GM03348 (cell line): ENCODE data around the gene SCAMP4.

Experiments
- DNase-seq: peaks from one replicate; pipeline ENCODE4 v3.0.0; 2012; ENCODE audit warnings: low spot score

SCAMP4 gene

DNA sequence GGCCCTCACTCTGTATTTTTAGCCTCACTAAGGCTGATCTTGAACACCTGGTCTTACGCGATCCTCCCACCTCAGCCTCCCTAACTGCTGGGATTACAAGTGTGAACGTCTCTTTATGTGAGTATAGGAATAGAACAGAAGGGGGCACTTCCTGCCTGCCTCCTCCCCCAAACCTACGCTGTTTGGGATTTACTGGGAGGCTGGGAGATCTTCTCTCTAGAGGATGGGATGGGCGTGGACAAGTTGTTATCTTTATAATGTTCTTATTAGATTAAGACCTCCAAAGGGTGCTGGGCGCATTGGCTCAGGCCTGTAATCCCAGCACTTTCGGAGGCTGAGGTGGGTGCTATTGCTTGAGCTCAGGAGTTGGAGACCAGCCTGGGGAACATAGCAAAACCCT, 32.9 kb downstream of the SCAMP4 start:
- DNase-seq: no peak

DNA sequence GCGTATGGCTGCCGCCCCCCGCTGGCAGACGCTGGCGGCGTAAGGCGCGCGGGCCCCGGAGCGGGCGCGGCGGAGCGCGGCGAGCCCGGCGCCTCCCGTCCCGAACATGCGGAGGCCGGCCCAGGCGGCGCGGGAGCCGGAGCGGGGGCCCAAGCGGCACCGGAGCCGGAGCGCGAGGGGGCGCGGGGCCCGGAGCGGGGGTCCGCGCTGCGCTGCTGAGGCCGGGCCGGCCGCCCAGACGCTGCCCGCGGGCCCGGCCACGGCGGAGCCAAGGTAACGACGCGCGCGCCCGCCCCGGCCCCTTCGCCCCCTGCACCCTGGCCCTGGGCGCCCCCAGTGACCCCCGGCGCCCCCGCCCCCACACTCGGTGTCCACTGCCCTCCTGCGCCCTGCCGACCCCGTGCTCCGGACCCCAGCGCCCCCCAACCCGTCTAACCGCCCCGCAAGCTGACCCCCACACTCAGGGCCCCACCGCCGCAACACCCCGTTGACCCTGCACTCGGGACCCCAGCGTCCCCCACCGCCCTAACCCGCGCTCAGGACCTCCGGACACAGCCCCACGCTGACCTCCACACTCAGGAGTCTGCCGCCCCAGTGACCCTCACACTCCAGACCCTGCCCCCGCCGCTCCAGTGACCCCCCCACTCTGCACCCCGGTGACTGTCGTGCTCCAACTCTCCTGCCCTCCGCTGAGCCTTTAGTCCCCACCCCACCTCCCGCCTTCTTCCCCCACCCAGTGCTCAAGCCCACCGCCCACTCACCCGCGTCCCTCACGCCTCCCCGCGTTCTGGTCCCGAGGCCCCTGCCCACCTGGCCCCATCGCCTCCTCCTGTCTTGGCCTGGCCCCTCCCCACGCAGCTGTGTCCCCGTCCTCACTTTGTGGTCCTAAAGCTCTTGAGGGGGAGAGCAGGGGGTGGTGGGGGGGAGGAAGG, 36.2 kb downstream of the SCAMP4 start, which contains the start of gene CSNK1G2:
CSNK1G2 (plus strand) TSS at position 27 of the 932 bp plus-strand sequence. CDS start 28,601 bp downstream, outside the sequence.
- peak; percentile 30 for DNase-seq

DNA sequence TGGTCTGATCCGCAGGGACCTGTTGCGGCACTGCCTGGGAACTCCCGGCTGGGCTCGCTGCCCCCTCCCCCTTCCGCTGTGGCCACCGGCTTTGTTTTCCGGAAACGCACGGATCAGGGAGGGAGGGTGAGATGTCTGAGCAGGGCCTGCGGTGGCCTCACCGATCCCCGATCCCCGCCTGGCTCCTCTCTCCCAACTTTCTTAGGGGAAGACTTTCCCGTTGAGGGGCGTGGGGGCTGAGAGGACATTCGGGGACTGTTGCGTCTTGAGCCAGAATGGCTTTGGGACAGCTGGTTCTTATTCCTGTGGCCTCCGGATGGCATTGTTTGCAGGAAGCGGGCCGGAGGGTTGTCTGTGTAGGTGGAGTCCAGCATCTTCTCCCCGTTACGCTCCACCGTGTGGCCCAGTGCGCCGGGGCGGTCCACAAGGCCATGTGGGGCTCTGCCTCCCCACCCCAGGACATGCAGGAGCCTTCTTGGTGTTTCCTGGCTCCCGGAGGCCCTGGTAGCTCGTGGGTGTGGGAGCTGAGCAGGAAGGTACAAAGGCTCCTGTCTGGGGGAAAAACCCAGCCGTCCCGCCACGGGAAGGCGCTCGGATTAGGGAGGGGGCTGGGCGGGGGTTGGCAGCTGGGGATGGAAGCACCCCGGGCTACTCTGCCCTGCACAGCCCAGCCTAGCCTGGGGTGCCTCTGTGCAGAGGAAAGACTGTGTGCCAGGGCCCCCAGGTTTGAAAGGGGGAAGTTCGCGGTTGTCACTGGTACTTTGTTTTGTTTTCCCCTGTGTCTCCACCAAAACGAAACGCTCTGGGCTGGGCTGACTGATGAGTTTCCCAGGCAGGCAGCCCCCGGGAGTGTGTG, 37.1 kb downstream of the SCAMP4 start:
- DNase-seq: peak; percentile 87

DNA sequence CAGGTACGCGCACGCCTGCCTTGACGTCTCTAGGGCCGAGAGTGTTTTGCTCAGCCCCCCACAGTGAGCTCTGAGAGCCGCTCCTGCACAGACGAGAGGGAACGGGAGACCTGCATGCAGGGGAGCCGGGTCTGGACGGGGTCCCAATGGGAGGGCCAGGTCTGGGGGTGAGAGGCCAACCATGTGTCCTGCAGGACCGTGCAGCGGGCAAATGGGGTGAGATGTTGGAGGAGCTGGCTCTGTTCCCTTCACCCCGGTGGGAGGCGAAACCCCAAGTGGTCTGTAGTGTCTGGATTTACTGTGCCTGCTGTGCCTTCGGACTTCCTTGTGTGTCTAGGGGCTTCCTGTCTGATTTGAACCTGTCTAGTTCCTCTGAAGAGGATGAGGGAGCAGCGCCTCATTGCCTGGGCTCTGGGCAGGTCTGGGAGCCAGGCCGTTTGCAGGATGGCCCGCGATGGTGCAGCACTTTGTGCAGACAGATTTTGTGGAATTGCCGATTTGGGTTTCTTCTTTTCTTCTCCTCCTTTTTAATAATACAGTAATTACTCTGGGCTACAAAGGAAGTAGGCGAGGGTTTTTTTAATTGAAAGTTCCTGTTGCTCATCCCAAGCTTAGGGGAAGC, 37.8 kb downstream of the SCAMP4 start:
- DNase-seq: no peak

DNA sequence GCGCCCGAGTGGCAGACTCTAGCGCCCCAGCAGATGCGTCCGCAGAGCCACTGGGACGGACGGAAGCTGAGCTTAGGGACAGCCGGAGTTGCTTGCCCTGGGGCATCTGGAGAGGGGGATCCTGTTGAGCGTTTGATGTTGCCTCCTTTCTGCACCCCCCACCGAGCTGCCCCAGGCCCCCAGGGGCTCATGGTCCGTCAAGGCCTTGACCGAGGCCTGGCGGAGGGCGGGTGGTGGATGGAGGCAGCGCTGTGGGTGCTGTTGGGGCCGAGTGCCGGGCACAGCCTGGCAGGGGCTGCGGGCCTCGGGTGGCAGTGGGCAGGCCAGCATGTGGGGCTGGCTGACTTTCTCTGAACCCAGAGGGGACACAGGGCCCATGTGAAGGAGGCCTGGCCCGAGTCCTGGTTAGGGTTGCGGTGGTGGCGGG, 38.5 kb downstream of the SCAMP4 start:
- DNase-seq: no peak

DNA sequence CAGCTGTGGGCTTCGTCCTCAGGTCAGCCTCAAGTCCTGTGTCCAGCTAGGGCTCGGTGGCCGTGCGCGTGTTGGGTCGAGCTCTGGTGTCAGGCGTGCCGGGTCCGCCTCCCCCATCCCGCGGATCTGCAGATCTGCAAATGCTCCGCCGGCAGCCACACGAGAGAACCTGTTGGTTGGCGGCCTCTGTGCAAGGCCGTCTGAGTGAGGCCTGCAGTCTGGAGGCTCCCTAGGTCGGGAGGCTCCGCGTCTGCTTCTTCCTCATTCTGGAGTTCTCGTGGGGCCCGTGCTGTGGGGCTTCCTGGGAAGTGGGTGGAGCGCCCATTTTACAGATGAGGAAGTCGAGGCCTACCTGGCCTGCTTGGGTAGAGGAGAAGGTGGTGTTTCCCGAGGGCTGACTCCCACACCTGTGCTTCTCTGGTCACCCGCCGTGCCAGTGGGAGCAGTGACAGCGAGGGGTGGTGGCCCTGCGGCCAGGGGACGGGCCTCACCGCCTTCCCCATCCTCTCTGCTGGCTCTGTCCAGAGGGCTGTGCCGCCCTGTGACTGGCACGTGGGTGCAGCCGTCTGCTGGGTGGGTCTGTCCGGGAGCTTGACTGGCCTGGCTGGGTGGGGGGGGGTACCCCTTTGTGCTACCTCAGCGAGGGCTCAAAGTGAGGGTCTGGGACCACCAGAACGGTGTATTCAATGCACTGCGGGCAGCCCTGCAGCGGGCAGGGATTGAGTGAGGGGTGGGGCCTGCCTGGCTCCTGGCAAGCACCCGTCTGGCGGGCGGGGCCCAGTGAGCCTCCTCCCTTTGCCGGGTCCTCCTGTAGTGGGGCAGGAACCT, 39.1 kb downstream of the SCAMP4 start:
- no peak for DNase-seq

DNA sequence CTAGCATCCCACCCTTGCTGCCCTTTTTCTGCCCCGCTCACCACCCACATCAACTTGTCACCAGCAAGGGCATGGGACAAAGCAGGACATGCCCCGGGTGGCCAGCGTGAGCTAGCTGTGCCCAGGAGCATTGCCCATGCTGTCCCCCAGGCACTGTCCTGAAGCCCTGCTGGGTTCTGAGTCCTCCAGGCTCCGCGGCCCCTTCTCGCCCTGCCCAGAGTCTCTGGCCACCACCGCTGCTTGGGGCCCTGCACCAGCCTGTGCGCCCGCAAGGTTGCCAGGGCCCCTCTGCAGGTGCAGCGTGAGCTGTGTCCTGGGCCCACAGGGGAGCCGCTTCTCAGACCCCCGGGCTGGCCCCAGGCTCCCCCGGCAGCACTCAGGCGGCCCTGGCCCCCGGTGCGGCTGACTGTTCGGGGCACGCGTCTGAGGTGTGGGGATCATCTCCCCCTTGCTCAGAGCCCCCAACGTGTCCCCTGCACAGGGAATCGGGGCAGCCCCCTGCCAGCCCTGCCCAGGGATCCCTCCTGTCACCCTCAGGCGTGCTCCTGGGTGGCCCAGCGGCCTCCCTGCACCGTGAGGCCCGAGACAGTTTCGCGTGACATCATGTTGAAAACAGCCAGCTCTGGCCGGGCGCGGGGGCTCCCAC, 39.8 kb downstream of the SCAMP4 start:
- DNase-seq: no peak

DNA sequence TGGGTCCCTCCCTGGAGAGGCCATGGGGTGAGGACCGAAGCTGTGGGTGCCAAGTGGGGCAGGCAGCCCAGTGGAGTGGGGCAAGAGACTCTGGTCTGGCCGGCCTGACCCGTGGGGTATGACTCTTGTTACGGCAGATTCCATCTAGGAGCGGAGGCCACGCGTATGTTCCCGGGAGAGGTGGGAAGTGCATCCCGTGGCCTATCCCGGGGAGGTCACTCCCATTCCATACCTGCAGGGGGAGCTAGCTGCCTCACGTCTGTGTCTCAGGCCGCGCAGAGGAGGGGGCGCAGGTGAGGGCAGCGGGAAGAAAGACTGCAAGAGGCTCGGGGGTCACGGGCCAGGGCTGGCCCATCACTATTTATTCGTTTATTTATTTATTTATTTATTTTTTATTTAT, 40.7 kb downstream of the SCAMP4 start:
- peak; percentile 63 for DNase-seq

DNA sequence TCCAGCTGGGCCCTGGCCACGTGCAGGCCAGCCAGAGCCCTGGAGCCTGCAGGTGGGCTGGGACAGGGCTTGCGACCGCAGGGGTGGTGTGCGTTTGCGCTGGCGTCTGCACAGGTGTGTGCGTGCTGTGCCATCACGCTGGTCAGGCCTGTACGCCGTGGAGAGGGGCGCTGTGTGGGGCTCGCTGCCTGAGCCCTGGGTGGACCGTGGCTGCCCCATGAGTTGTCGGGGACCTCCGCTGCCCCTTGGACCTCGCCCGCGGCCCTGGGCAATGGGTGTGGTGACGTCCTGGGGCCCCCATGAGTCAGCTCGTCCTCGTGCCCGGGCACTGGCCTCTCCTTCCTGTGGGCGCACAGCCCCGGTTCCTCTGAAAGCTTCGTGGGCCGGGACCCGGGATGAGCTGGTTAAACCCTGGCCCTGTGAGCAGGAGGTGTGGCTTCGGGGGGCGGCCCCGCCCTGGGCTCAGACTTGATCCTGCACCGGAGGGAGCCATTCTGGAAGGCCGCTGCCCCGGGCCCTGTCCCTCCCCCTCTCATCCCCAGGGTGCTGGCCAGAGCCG, 42.5 kb downstream of the SCAMP4 start:
- DNase-seq: no peak

DNA sequence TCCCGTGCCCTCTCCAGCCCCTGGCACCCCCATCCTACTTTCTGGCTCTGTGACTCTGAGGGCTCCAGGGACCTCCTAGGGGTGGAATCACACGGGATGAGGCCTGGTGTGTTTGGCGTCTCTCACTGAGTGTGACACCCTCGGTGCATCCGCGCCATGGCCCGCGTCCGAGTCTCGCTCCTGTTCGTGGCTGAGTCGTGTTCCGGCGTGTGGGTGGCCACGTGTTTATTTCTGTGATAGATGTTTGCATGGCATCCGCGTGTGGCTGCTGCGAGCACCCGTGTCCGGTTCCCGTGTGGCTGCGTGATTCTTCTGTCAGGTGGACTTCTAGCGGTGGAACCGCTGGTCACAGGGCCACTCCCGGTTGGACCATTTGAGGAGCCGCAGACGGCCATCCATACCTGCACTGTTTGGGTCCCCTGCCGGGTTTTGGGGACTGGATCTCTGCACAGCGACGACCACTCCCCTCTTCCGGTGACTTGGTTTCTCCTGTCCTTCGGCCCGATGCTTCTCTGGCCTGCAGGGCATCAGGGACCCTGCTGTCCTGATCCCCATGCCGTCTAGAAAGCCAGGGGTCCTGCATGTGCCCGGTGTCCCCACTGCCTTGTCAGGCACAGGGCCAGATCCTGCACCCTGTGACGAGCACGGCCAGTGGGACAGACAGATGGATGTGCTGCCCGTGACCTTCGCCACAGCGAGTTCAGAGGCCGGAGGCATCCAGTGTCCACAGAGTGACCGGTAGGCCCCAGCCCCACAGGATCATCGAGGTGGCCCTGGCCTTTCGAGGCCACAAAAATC, 44.3 kb downstream of the SCAMP4 start:
- DNase-seq: no peak

DNA sequence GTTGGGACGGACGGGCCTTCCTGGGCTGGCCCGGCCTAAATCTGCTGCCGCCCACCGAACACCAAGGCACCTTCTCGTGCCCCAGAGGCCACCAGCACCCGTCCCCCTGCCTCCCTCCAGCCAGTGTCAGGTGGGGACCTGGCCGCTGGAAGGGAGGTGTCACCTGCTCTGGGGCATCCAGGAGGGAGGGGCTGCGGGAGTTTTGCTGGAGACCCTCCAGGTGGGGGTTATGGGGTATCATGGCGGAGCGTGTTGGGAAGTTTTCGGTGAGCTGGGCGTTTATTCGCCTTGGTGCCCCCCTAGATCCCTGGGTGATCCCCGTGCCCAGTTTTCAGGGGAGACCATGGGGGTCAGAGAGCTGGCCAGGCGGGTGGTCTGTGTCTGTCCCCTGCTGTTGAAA, 45.4 kb downstream of the SCAMP4 start:
- DNase-seq: no peak

DNA sequence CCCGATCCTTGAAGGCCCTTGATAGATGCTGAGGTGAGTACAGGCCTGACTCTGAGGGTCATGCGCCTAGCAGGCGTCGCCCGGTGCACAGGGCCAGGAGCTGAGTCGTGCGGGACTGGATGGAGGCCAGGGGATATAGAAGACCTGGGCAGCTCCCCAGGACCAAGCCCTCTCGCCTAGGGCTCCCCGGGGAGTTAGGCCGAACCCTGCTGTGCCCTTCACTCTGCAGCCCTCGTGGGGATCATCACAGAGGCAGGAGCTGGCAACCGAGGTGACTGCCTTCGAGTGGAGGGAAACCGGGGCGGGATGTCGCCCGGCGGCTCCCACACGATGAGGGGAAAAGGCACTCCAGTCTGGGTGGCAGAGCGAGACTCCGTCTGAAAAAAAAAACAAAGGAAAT, 47.4 kb downstream of the SCAMP4 start:
- DNase-seq: no peak

DNA sequence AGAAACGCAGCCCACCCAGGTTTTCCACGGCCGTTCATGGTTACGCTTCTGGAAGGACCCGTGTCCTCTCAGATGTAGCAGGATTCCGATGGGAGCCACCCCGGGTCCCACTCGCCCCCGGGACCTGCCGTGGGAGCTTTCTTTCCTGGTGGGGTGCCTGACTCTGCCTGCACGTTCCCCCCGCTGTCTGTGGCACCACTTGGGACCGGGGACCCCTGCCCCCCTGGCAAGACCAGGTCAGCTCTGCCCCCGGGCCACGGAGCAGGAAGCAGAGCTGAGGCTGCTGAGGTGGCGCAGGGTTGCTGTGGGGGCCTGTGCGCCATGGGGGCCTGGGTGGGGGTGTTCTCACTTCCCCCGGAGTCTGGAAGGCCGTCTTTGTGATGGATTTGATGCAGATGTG, 47.8 kb downstream of the SCAMP4 start:
- no peak for DNase-seq

DNA sequence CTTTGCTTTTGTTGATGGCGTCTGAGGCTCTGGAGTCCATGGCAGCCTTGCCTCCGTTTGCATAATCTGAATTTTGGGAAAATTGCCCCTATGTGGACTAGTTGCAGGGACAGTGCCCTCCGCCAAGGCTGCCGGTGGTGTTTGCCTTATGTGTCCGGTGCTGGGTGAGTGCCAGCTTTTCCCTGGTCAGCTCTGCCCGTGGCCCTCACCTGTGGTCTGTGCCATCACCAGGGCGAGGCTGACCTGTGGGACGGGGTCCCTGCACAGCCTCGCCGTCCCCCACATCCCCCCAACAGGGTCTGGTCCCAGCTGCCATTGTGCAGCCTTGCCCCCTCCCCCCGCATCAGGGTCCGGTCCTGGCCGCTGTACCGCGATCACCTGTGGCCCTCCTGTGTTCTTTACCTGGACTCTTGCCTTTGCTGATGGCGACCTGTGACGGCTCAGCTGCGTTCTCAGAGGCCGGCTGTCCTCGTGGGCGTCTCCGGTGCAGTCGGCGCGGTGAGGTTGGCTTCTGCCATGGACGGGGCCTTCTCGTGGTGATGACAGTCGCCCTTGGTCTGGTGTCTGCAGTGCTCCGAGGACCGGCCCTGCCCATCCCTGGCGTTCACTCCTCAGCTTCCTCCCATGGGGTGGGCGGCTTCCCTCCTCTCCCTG, 48.4 kb downstream of the SCAMP4 start:
- no peak for DNase-seq

DNA sequence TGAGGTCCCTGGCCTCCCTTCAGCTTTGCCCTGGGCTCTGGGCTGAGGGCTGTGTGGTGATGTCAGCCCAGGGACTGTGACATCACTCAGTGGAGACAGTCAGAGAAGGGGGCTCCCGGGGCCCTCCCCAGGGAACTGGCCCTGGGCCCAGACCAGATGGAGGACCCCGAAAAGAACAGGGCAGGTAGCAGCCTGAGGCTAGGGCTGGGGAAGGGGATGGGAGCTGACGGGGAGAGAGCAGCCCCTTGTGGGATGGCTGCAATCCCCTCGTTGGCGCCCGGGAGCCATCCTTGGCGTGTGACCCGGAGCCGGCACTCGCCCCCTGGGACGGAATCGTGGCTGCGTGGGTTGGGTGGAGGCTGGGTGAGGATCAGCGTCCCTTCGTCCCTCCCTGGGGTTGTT, 49.3 kb downstream of the SCAMP4 start:
- no peak for DNase-seq

DNA sequence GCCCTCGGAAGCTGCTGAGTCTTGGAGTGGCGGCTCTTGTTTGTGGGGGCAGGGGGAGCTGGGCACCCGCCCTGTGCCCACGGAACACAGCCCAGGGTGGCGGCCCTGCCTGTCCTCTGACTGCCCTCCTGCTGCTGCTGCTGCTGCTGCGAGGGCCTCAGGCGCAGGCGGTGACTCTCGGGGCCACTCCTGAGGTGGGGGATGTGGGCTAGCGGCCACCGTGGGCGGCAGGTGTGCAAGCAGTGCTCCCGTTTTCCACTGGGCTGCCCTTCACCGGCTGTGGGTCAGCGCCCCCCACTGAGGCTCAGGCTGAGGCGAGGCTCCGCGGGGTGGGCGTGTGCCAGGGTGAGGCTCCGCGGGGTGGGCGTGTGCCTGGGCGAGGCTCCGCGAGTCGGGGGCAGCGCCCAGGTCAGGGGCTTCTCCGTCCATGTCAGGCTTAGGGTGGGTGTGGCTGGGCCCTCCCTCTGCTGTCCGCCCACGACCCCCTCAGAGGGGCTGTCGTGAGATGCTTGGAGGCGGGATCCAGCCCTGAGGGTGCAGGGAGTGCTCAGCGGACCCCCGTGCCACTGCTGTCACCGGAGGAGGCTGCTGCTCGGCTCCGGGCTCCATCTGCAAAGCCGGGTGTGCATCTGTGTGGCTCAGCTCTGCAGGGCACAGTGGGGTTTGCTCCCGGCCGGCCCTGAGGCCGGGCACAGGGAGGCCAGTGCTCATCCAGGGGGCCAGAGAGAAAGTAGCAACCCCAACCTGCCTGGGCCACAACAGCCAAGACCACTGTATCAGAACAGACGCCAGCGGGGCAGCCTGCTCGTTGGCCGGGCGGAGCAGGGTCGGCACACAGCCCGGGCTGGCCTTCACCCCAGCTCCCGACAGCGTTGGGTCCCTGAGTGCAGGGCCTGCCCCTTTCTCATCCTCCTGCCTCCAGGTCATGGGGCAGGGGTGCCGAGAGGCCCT, 50.2 kb downstream of the SCAMP4 start:
- no peak for DNase-seq

DNA sequence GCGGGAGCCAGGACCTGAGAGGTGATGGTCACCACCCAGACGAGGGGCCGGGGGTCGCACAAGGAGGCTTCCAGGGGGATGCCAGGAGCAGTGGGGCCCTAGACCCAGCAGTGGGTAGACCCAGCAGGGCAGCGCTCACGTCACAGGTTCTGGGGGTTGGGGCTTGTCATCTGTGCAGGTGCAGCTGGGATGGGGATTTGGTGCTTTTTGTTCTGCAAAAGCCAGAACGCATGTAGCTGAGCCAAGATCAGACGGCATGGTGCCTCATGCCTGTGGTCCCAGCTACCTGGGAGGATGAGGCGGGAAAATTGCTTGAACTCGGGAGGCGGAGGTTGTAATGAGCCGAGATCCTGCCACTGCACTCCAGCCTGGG, 50.9 kb downstream of the SCAMP4 start:
- DNase-seq: no peak

DNA sequence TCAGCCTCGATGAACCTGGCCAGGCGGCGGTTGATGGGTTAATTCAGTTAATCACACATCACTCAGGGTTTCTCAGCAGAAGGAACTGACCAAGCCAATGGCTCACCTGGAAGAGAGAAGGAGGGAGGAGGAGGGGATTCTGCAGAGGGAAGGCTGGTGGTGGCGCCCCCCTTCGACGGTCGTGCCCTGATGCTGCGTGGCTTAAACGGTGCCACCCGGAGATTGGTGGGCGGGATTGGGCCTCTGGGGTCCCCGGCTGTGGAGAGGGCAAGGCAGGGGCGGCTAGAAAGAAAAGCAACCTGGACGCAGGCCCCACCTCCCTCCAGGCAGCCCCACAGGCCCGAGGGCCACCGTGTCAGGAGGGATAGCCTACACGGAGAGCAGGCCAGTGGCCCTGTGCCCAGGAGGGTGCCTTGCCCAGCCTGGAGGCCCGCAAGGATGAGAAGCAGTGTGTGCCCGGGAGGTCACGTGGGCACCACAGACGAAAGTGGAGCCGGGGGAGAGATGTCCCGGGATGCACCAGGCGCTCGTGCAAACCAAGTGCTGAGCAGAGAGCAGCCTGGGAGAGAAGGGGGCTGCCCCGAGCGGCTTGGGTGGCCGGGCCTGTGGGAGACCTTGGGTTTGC, 51.8 kb downstream of the SCAMP4 start:
- DNase-seq: no peak
